H1 (cell line): ENCODE data around the gene NCK2. TPM values are rescaled to one million over a fixed set of nuclear protein-coding genes. Genes with fewer than 3 reads are reported as not detected.

Experiments
- CTCF ChIA-PET: fragments of 300-600 bp; sonication (Branson Sonifier 250); formaldehyde crosslinking; loops from one replicate; lab custom pipeline; 2021; ENCODE audit not compliant: partially characterized antibody; lab: Charles Lee
- POLR2A ChIA-PET: fragments of 300-600 bp; sonication (Branson Sonifier 250); formaldehyde crosslinking; loops from one replicate; lab custom pipeline; 2021; ENCODE audit warnings: inconsistent platforms; ENCODE audit not compliant: partially characterized antibody; lab: Charles Lee
- DNase-seq, 2 experiments: peaks; one replicate each; pipeline versions ENCODE4 v3.0.0 to v3.0.0-alpha.2; 2010 to 2022; ENCODE audit warnings: low spot score in 2 of 2, low read depth in 1 of 2, mixed read lengths in 1 of 2
- FAIRE-seq: peaks from 2 replicates; lab custom pipeline; 2011; peaks lifted over from hg19 to GRCh38; lab: Jason Lieb, UNC
- H2AFZ ChIP-seq: 2 replicates; pipeline ENCODE4 v1.8.1; 2012; ENCODE audit warnings: low read length, inconsistent platforms
- H2AK5ac ChIP-seq: 2 replicates; pipeline ENCODE4 v1.6.1; 2013; ENCODE audit warnings: low read depth, low read length
- H2BK120ac ChIP-seq: replicated peaks from 2 replicates; pipeline ENCODE3; 2013; ENCODE audit warnings: low read depth, low read length, inconsistent platforms
- H2BK12ac ChIP-seq: 2 replicates; pipeline ENCODE4 v1.6.1; 2013; ENCODE audit warnings: low read depth, low read length
- H2BK15ac ChIP-seq: 2 replicates; pipeline ENCODE4 v1.6.1; 2013; ENCODE audit warnings: low read length
- H2BK20ac ChIP-seq: 2 replicates; pipeline ENCODE4 v1.6.1; 2013; ENCODE audit warnings: low read length
- H2BK5ac ChIP-seq: 2 replicates; pipeline ENCODE4 v1.6.1; 2013; ENCODE audit warnings: low read depth, low read length
- H3K14ac ChIP-seq: 2 replicates; pipeline ENCODE4 v1.6.1; 2013; ENCODE audit warnings: inconsistent platforms; ENCODE audit not compliant: insufficient read length
- H3K18ac ChIP-seq: 2 replicates; pipeline ENCODE4 v1.6.1; 2013; ENCODE audit warnings: low read length; ENCODE audit errors: extremely low read depth
- H3K23ac ChIP-seq: 2 replicates; pipeline ENCODE4 v1.6.1; 2013; ENCODE audit warnings: inconsistent platforms; ENCODE audit not compliant: insufficient read length
- H3K23me2 ChIP-seq: 2 replicates; pipeline ENCODE4 v1.6.1; 2013; ENCODE audit warnings: low read depth, low read length
- H3K27ac ChIP-seq: 2 replicates; pipeline ENCODE4 v1.6.1; 2011; ENCODE audit warnings: low read depth, low read length, inconsistent platforms
- H3K27me3 ChIP-seq, 4 experiments: replicated peaks in 1 of 4; 1 replicate in 1 of 4; 2 replicates in 3 of 4; pipeline versions ENCODE4 v1.6.1 to v1.8.1; 2011 to 2013; ENCODE audit warnings: low read length in 3 of 4, mild to moderate bottlenecking in 3 of 4, inconsistent platforms in 2 of 4, mixed read lengths in 2 of 4, moderate library complexity in 1 of 4; ENCODE audit not compliant: control insufficient read depth in 3 of 4, insufficient read depth in 3 of 4; ENCODE audit errors: extremely low read depth in 1 of 4
- H3K36me3 ChIP-seq, 4 experiments: 2 replicates each; pipeline versions ENCODE4 v1.6.1 to v1.8.1; 2011 to 2013; ENCODE audit warnings: mild to moderate bottlenecking in 4 of 4, low read length in 3 of 4, moderate library complexity in 2 of 4, control low read depth in 1 of 4, inconsistent platforms in 1 of 4; ENCODE audit not compliant: insufficient read depth in 4 of 4, control insufficient read depth in 2 of 4
- H3K4ac ChIP-seq: replicated peaks from 2 replicates; pipeline ENCODE3; 2013; ENCODE audit warnings: low read length, low read depth, mixed read lengths, inconsistent platforms; ENCODE audit not compliant: insufficient read length
- H3K4me1 ChIP-seq, 4 experiments: replicated peaks in 1 of 4; 1 replicate in 1 of 4; 2 replicates in 3 of 4; pipeline versions ENCODE4 v1.6.1 to v1.8.1; 2011 to 2013; ENCODE audit warnings: low read length in 3 of 4, inconsistent platforms in 2 of 4, mixed read lengths in 1 of 4; ENCODE audit not compliant: insufficient read depth in 4 of 4, control insufficient read depth in 3 of 4
- H3K4me2 ChIP-seq, 2 experiments: 2 replicates each; pipeline versions ENCODE4 v1.6.1 to v1.8.1; 2011 to 2013; ENCODE audit warnings: low read depth in 2 of 2, low read length in 2 of 2, control low read depth in 1 of 2, inconsistent platforms in 1 of 2, mild to moderate bottlenecking in 1 of 2; ENCODE audit not compliant: insufficient read depth in 1 of 2
- H3K4me3 ChIP-seq, 4 experiments: fragments of 200-600, 300-600 bp in 1 of 4; sonication (generic), shearing (Covaris generic), sonication (Bioruptor Twin) in 1 of 4; 2 replicates each; pipeline versions ENCODE4 v1.5.1 to v1.8.1; 2011 to 2016; ENCODE audit warnings: low read length in 4 of 4, low read depth in 3 of 4, control low read depth in 2 of 4, inconsistent platforms in 2 of 4, mild to moderate bottlenecking in 2 of 4, mixed read lengths in 1 of 4, moderate library complexity in 1 of 4; ENCODE audit not compliant: insufficient read depth in 2 of 4; ENCODE audit errors: extremely low read depth in 1 of 4
- H3K56ac ChIP-seq: replicated peaks from 2 replicates; pipeline ENCODE3; 2013; ENCODE audit warnings: low read depth, mild to moderate bottlenecking, mixed read lengths, low read length, inconsistent platforms; ENCODE audit not compliant: insufficient read length
- H3K79me1 ChIP-seq: 2 replicates; pipeline ENCODE4 v1.6.1; 2013; ENCODE audit warnings: low read depth, low read length, control low read depth
- H3K79me2 ChIP-seq, 2 experiments: 2 replicates each; pipeline versions ENCODE4 v1.6.1 to v1.8.1; 2012 to 2013; ENCODE audit warnings: low read length in 2 of 2, mild to moderate bottlenecking in 2 of 2, inconsistent platforms in 1 of 2; ENCODE audit not compliant: insufficient read depth in 2 of 2, control insufficient read depth in 1 of 2
- H3K9ac ChIP-seq, 4 experiments: replicated peaks in 1 of 4; 1 replicate in 1 of 4; 2 replicates in 3 of 4; pipeline versions ENCODE4 v1.6.1 to v1.8.1; 2011 to 2013; ENCODE audit warnings: low read depth in 3 of 4, low read length in 3 of 4, control low read depth in 2 of 4, mild to moderate bottlenecking in 2 of 4, moderate library complexity in 2 of 4, inconsistent platforms in 1 of 4; ENCODE audit errors: extremely low read depth in 1 of 4
- H3K9me3 ChIP-seq, 2 experiments: 2 replicates each; pipeline versions ENCODE4 v1.6.1 to v1.8.1; 2012 to 2013; ENCODE audit warnings: mild to moderate bottlenecking in 2 of 2, moderate library complexity in 2 of 2, control low read depth in 1 of 2, inconsistent platforms in 1 of 2, low read depth in 1 of 2, low read length in 1 of 2, mixed read lengths in 1 of 2; ENCODE audit not compliant: insufficient read depth in 2 of 2
- H4K20me1 ChIP-seq, 2 experiments: replicated peaks in 1 of 2; 2 replicates each; pipeline versions ENCODE3 to v1.8.1; 2011 to 2013; ENCODE audit warnings: inconsistent platforms in 2 of 2, low read length in 2 of 2, mild to moderate bottlenecking in 1 of 2; ENCODE audit not compliant: insufficient read depth in 2 of 2, control insufficient read depth in 1 of 2
- H4K5ac ChIP-seq: 2 replicates; pipeline ENCODE4 v1.6.1; 2013; ENCODE audit warnings: low read length, low read depth, mixed read lengths, inconsistent platforms; ENCODE audit not compliant: insufficient read length
- H4K8ac ChIP-seq: 2 replicates; pipeline ENCODE4 v1.8.0; 2013; ENCODE audit warnings: mild to moderate bottlenecking, moderate library complexity, low read length, inconsistent platforms; ENCODE audit not compliant: insufficient read depth; ENCODE audit errors: extremely low read depth
- H4K91ac ChIP-seq: replicated peaks from 2 replicates; pipeline ENCODE3; 2013; ENCODE audit warnings: low read length, mixed read lengths, inconsistent platforms; ENCODE audit not compliant: insufficient read length
- RBBP5 ChIP-seq: IDR thresholded peaks from 2 replicates; pipeline ENCODE4 v1.7.1; 2012; ENCODE audit warnings: low read depth, mild to moderate bottlenecking, inconsistent platforms, low read length, moderate library complexity, borderline replicate concordance
- WGBS, 2 experiments: shearing (Covaris generic) in 1 of 2; methylation state at CpG; one replicate each; pipeline versions ENCODE4 v1.1.6 to v1.1.7; 2013 to 2015; ENCODE audit warnings: low lambda C conversion rate in 2 of 2, mixed read lengths in 2 of 2, inconsistent platforms in 1 of 2, low coverage in 1 of 2, missing lambda C conversion rate in 1 of 2; ENCODE audit not compliant: insufficient replicate concordance in 2 of 2, insufficient coverage in 1 of 2, insufficient read length in 1 of 2; ENCODE audit errors: extremely low coverage in 1 of 2, missing lambda C conversion rate in 1 of 2; 5-methylcytosine and 5-hydroxymethylcytosine counted together
- polyA plus RNA-seq, 7 experiments: library from polyadenylated mRNA; depleted of rRNA in 3 of 7; stranded (reverse) in 5 of 7; unstranded in 2 of 7; fragments of >200 nt in 5 of 7; fragments of 200-250 nt in 2 of 7; gene quantifications; 1 replicate in 5 of 7; 2 replicates in 1 of 7; 4 replicates in 1 of 7; pipeline versions ENCODE4 v1.2.1 to v1.2.3, GENCODE V29; 2011 to 2013; ENCODE audit warnings: missing spikeins in 2 of 7, mixed read lengths in 2 of 7
- total RNA-seq: library from RNA; stranded (reverse); fragmentation: NEBNext Ultra II Directional; extraction: Animal tissue kit (Norgen Biotek cat#: 25700); gene quantifications from 2 replicates; pipeline ENCODE4 v1.2.1, GENCODE V29; 2021

The NCK2 gene
- total and polyA plus RNA-seq, 2 of the 8 experiments (the other 6 are each of a cell fraction or from before 2014, with no cell fraction given): 30.3 to 65.7 TPM

DNA sequence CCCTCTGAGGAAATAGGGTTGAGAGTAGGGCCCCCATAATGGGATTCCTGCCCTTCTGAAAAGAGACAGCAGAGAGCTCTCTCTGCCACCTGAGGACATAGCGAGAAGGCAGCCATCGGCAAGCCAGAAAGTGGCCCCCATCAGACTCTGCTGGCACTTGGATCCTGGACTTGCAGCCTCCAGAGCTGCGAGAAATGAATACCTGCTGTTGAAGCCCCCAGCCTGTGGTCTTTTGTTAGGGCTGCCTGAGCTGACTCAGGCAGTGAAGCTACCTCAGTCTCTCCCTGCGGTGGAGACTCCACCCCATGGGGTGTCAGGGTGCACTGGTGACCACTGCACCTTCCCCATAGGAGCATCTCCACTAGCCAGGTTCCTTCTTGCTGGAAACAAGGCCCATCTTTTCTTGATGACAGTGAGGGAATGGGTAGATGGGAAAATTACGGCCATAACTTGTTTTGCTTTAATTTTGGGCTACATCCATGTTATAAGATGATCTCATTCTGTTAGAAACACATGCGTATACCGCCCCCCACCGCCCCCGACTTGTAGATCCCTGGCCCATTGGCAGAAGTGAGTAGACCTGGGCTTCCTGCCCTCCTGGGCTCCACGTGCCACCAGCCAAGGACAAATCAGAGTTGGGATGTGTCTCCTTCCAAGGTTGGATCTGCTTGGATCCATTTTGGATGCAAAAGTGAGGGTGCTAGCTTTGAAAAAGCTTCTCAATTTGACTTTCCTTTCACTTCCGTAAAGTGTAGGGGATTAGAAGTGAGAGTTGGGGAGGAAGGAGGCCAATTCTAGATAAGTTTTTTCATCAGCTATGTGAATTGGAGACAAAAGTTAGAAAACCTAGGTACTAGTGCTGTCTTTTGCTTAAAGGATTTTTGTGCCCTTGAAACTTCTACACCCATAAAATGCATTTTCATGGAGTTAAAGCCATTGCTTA lies 42.9 kb downstream of the NCK2 start:
- H3K18ac ChIP-seq: no peak overlapping the region
- H3K27ac ChIP-seq: no peak overlapping the region
- no peak overlapping the region for H3K4me3 ChIP-seq
- no peak overlapping the region for H2BK20ac ChIP-seq
- H3K4me2 ChIP-seq: no peak overlapping the region
- no peak overlapping the region for H4K91ac ChIP-seq
- peaks cover 22% of the 10 kb centered on the region for H3K79me1 ChIP-seq
- H4K20me1 ChIP-seq: peaks cover 7 to 22% of the 10 kb centered on the region in 2 experiments
- DNase-seq: no peak
- H2BK120ac ChIP-seq: no peak overlapping the region
- H3K79me2 ChIP-seq: peaks cover 2 to 92% of the 10 kb centered on the region in 2 experiments; a peak in 3 of 4 replicates
- WGBS, 2 experiments: 94% methylated on average over 11 of the region's 11 CpGs; no CpG with 5 or more reads in 1 of the 2 experiments
- peaks cover 0 to 13% (median 3%) of the 10 kb centered on the region in 4 experiments; a peak in 3 of 7 replicates for H3K4me1 ChIP-seq
- H2BK5ac ChIP-seq: no peak overlapping the region
- CTCF ChIA-PET: interaction anchor here (0.9 to 1.9 kb wide), 5 partner anchors 10 to 365 kb away, joined by 3 to 9 read pairs (median 3); no protein-coding TSS in a partner anchor
- H4K8ac ChIP-seq: no peak overlapping the region
- H2AFZ ChIP-seq: no peak overlapping the region
- no peak overlapping the region for H3K4ac ChIP-seq
- H2BK12ac ChIP-seq: no peak overlapping the region
- H3K56ac ChIP-seq: no peak overlapping the region
- H3K9ac ChIP-seq: no peak overlapping the region
- H2BK15ac ChIP-seq: no peak overlapping the region
- H2AK5ac ChIP-seq: no peak overlapping the region
- H3K23ac ChIP-seq: no peak overlapping the region
- no peak for TF ChIP-seq RBBP5
- TF ChIP-seq, all 59 proteins: peak for 0
- Histone ChIP-seq H3K27me3 (no peaks in the 10 kb centered on the region), H3K36me3 (no peaks in the 10 kb centered on the region), H4K5ac (no peak overlapping the region), H3K9me3 (no peaks in the 10 kb centered on the region), H3K14ac (no peak overlapping the region), H3K23me2 (no peaks in the 10 kb centered on the region)
- no peak for FAIRE-seq
- POLR2A ChIA-PET: interaction anchor here (0.6 to 1.4 kb wide), 4 partner anchors 10 to 44 kb away, joined by 3 to 6 read pairs (median 4); no protein-coding TSS in a partner anchor
